Uterus (tissue), 2 donors: Measurements from ENCODE around the gene TSPAN18.

ENCODE experiments used
- CTCF ChIP-seq, 4 experiments: fragments of 200-600 bp in 2 of 4; fragments of 450-650 bp in 2 of 4; sonication (generic) in 2 of 4; IDR thresholded peaks; one replicate each; pipeline ENCODE4 v1.5.1; 2016 to 2019; ENCODE audit warnings: antibody characterized with exemption in 4 of 4, mild to moderate bottlenecking in 2 of 4, moderate library complexity in 1 of 4
- POLR2A ChIP-seq, 2 donors: fragments of 450-650 bp; IDR thresholded peaks; one replicate each; pipeline ENCODE4 v1.6.1; 2016; ENCODE audit warnings: antibody characterized with exemption in 2 of 2, mild to moderate bottlenecking in 1 of 2, moderate library complexity in 1 of 2

GRCh38 chr11:44848963-44849350 is 122.2 kb downstream of the TSPAN18 start:
- TF ChIP-seq CTCF (IDR thresholded peaks at IDR 0.05) (no peak), POLR2A (IDR thresholded peaks at IDR 0.05) (no peak)
